ENCODE measurements around the gene NT5E.

The NT5E gene

GRCh38 chr6:85463621-85464259 is 13.9 kb downstream of the NT5E start:
- no peak overlapping the region for H2AFZ ChIP-seq
- H3K36me3 ChIP-seq (ENCODE audit: control insufficient read depth, insufficient read depth, low read length), result no peaks in the 10 kb centered on the region
- H3K4me2 ChIP-seq (ENCODE audit: low read length), result no peak overlapping the region
- no peaks in the 10 kb centered on the region for H3K27me3 ChIP-seq (ENCODE audit: control insufficient read depth, insufficient read depth, low read length)
- no peaks in the 10 kb centered on the region for H3K4me1 ChIP-seq
- no peak for TF ChIP-seq CTCF (IDR thresholded peaks at IDR 0.05)
- H3K27ac ChIP-seq, result no peak overlapping the region
- no peak overlapping the region for H3K4me3 ChIP-seq (ENCODE audit: low read depth, low read length)
- H3K79me2 ChIP-seq, result no peaks in the 10 kb centered on the region
- H3K9me3 ChIP-seq (ENCODE audit: control insufficient read depth, low read length), result no peaks in the 10 kb centered on the region
- H3K9ac ChIP-seq, result no peak overlapping the region

- no peak overlapping the region for H2AFZ ChIP-seq
- H3K9ac ChIP-seq, result no peak overlapping the region
- H3K27ac ChIP-seq, result no peak overlapping the region
- H3K27me3 ChIP-seq (ENCODE audit: control insufficient read depth, insufficient read depth, low read length), result no peaks in the 10 kb centered on the region
- H3K36me3 ChIP-seq (ENCODE audit: control insufficient read depth, insufficient read depth, low read length), result no peaks in the 10 kb centered on the region
- no peaks in the 10 kb centered on the region for H3K79me2 ChIP-seq
- H3K4me1 ChIP-seq, result no peaks in the 10 kb centered on the region
- H3K9me3 ChIP-seq (ENCODE audit: control insufficient read depth, low read length), result no peaks in the 10 kb centered on the region
- H3K4me2 ChIP-seq (ENCODE audit: low read length), result no peak overlapping the region
- TF ChIP-seq CTCF (IDR thresholded peaks at IDR 0.05), result no peak
- H3K4me3 ChIP-seq (ENCODE audit: low read depth, low read length), result no peak overlapping the region
These were observed 14.4 kb downstream of the NT5E start for GRCh38 chr6:85464260-85464644.

- no peak overlapping the region for H3K27ac ChIP-seq
- TF ChIP-seq CTCF (IDR thresholded peaks at IDR 0.05), result no peak
- no peaks in the 10 kb centered on the region for H3K79me2 ChIP-seq
- no peaks in the 10 kb centered on the region for H3K27me3 ChIP-seq (ENCODE audit: control insufficient read depth, insufficient read depth, low read length)
- H3K36me3 ChIP-seq (ENCODE audit: control insufficient read depth, insufficient read depth, low read length), result no peaks in the 10 kb centered on the region
- no peaks in the 10 kb centered on the region for H3K4me1 ChIP-seq
- no peak overlapping the region for H3K4me2 ChIP-seq (ENCODE audit: low read length)
- H2AFZ ChIP-seq, result no peak overlapping the region
- H3K9me3 ChIP-seq (ENCODE audit: control insufficient read depth, low read length), result no peaks in the 10 kb centered on the region
- H3K9ac ChIP-seq, result no peak overlapping the region
- no peak overlapping the region for H3K4me3 ChIP-seq (ENCODE audit: low read depth, low read length)
These were observed 14.9 kb downstream of the NT5E start for GRCh38 chr6:85464722-85465150.

- no peaks in the 10 kb centered on the region for H3K27me3 ChIP-seq (ENCODE audit: control insufficient read depth, insufficient read depth, low read length)
- H3K79me2 ChIP-seq, result no peaks in the 10 kb centered on the region
- H3K4me2 ChIP-seq (ENCODE audit: low read length), result no peak overlapping the region
- H3K36me3 ChIP-seq (ENCODE audit: control insufficient read depth, insufficient read depth, low read length), result no peaks in the 10 kb centered on the region
- H2AFZ ChIP-seq, result no peak overlapping the region
- TF ChIP-seq CTCF (IDR thresholded peaks at IDR 0.05), result no peak
- no peaks in the 10 kb centered on the region for H3K9me3 ChIP-seq (ENCODE audit: control insufficient read depth, low read length)
- H3K4me1 ChIP-seq, result no peaks in the 10 kb centered on the region
- no peak overlapping the region for H3K9ac ChIP-seq
- H3K27ac ChIP-seq, result no peak overlapping the region
- H3K4me3 ChIP-seq (ENCODE audit: low read depth, low read length), result no peak overlapping the region
These were observed 15.9 kb downstream of the NT5E start for GRCh38 chr6:85465762-85466161.

- H3K27ac ChIP-seq, result no peak overlapping the region
- H3K4me2 ChIP-seq (ENCODE audit: low read length), result no peak overlapping the region
- H2AFZ ChIP-seq, result no peak overlapping the region
- no peaks in the 10 kb centered on the region for H3K79me2 ChIP-seq
- no peaks in the 10 kb centered on the region for H3K27me3 ChIP-seq (ENCODE audit: control insufficient read depth, insufficient read depth, low read length)
- no peaks in the 10 kb centered on the region for H3K9me3 ChIP-seq (ENCODE audit: control insufficient read depth, low read length)
- no peak overlapping the region for H3K4me3 ChIP-seq (ENCODE audit: low read depth, low read length)
- TF ChIP-seq CTCF (IDR thresholded peaks at IDR 0.05), result no peak
- H3K9ac ChIP-seq, result no peak overlapping the region
- H3K4me1 ChIP-seq, result no peaks in the 10 kb centered on the region
- H3K36me3 ChIP-seq (ENCODE audit: control insufficient read depth, insufficient read depth, low read length), result no peaks in the 10 kb centered on the region
These were observed 18.4 kb downstream of the NT5E start for GRCh38 chr6:85468326-85468725.

Measured in parathyroid adenoma (tissue), 2 donors.